ENCODE measurements around the gene OR4F15.

- TF ChIP-seq CTCF (IDR thresholded peaks at IDR 0.05) (no peak), POLR2A (IDR thresholded peaks at IDR 0.05) (no peak)
Observed at GRCh38 chr15:101803676-101804075, 8.3 kb upstream of the OR4F15 start.

All from prostate gland (tissue), 2 donors.